Vagina (tissue), 2 donors: ENCODE data around the gene NCOA7.

ENCODE experiments used
- CTCF ChIP-seq, 3 experiments: fragments of 450-650 bp in 2 of 3; fragments of 200-600 bp in 1 of 3; sonication (generic) in 1 of 3; IDR thresholded peaks; one replicate each; pipeline ENCODE4 v1.5.1; 2017 to 2019; ENCODE audit warnings: antibody characterized with exemption in 3 of 3, mild to moderate bottlenecking in 2 of 3, moderate library complexity in 2 of 3
- POLR2AphosphoS5 ChIP-seq, 2 donors: sonication (generic); formaldehyde crosslinking; IDR thresholded peaks; one replicate each; pipeline ENCODE4 v1.9.0; 2017; ENCODE audit warnings: antibody characterized with exemption in 2 of 2, mild to moderate bottlenecking in 2 of 2, low read depth in 1 of 2; ENCODE audit not compliant: insufficient read depth in 1 of 2

GRCh38 chr6:125773387-125774341 lies 17.1 kb upstream of the NCOA7 start:
- TF ChIP-seq CTCF (IDR thresholded peaks at IDR 0.05) (no peak), POLR2AphosphoS5 (IDR thresholded peaks at IDR 0.05; ENCODE audit: insufficient read depth in 1 of 2, low read depth in 1 of 2) (no peak)
